Fibroblast of lung (primary cell): ENCODE data around the gene CRACDL.

Experiments used
- CTCF ChIP-seq, 2 donors: IDR thresholded peaks in 1 of 2; conservative IDR thresholded peaks in 1 of 2; 1 replicate in 1 of 2; 2 replicates in 1 of 2; pipeline ENCODE4 v1.5.1; 2011 to 2012; ENCODE audit warnings: low read length in 2 of 2, control low read depth in 1 of 2, inconsistent platforms in 1 of 2, low read depth in 1 of 2, mild to moderate bottlenecking in 1 of 2
- EZH2 ChIP-seq: IDR thresholded peaks from 2 replicates; pipeline ENCODE4 v1.5.1; 2012; ENCODE audit warnings: low read length, control low read depth, mild to moderate bottlenecking; ENCODE audit errors: missing control alignments

- no peak for TF ChIP-seq CTCF (conservative IDR thresholded peaks at IDR 0.05 in 1 of 2, IDR thresholded peaks at IDR 0.05 in 1 of 2; ENCODE audit: low read depth in 1 of 2, low read length in 2 of 2)
- no peak for TF ChIP-seq EZH2
Observed at GRCh38 chr2:98909317-98910211, 26.5 kb downstream of the CRACDL start.
